ENCODE measurements around the gene OR7A17.

OR7A17 gene

GRCh38 chr19:14886032-14886431, at the start of gene OR7A17:
TSS of gene OR7A17 (minus strand) at chr19:14886132. CDS start at chr19:14881355, 4,777 bp downstream.
- DNase-seq: no peak

GRCh38 chr19:14933506-14933905, 47.6 kb upstream of the OR7A17 start:
- DNase-seq: no peak

- DNase-seq: no peak
Observed at GRCh38 chr19:14916848-14917247, 30.9 kb upstream of the OR7A17 start.

- no peak for DNase-seq
Observed at GRCh38 chr19:14915116-14915515, 29.2 kb upstream of the OR7A17 start.

- DNase-seq: no peak
Observed at GRCh38 chr19:14906711-14907110, 20.8 kb upstream of the OR7A17 start.

- DNase-seq: no peak
Observed at GRCh38 chr19:14901675-14902260, 15.8 kb upstream of the OR7A17 start.

GRCh38 chr19:14890643-14891379, 4.9 kb upstream of the OR7A17 start:
- no peak for DNase-seq

GRCh38 chr19:14889994-14890642, 4.2 kb upstream of the OR7A17 start:
- no peak for DNase-seq

GRCh38 chr19:14871619-14872230, 14.2 kb downstream of the OR7A17 start:
- DNase-seq: no peak

GRCh38 chr19:14868497-14868896, 17.4 kb downstream of the OR7A17 start:
- DNase-seq: no peak

- no peak for DNase-seq
Observed at GRCh38 chr19:14848822-14849221, 37.1 kb downstream of the OR7A17 start, which contains the start of gene OR7A10. TSS of gene OR7A10 (minus strand) at chr19:14848922. CDS start at chr19:14841877, 7,045 bp downstream.

GRCh38 chr19:14843578-14843977, 42.4 kb downstream of the OR7A17 start:
- no peak for DNase-seq

- DNase-seq: no peak
Observed at GRCh38 chr19:14843169-14843568, 42.8 kb downstream of the OR7A17 start.

GRCh38 chr19:14840206-14840605, 45.7 kb downstream of the OR7A17 start:
- no peak for DNase-seq

GRCh38 chr19:14837391-14837790, 48.5 kb downstream of the OR7A17 start:
- DNase-seq: no peak

GRCh38 chr19:14835011-14835410, 50.9 kb downstream of the OR7A17 start, which contains the start of the genes OR7A5 and OR7C1:
TSS of gene OR7A5 (minus strand) at chr19:14835185. CDS start at chr19:14828241, 6,944 bp downstream.
TSS of gene OR7C1 (minus strand) at chr19:14835185. CDS start at chr19:14800136, 35,049 bp downstream.
- no peak for DNase-seq

- no peak for DNase-seq
Observed at GRCh38 chr19:14830702-14831101, 55.2 kb downstream of the OR7A17 start.
